HT-29 (cell line): Measurements from ENCODE around the gene PPM1L. TPM values are rescaled to one million over a fixed set of nuclear protein-coding genes. Genes with fewer than 3 reads are reported as not detected.

ENCODE experiments used
- DNase-seq: peaks from one replicate; pipeline ENCODE4 v3.0.0-alpha.2; 2015; ENCODE audit warnings: low spot score
- total RNA-seq: library from RNA; depleted of rRNA; stranded (reverse); fragments of >200 nt; shearing (Covaris generic); gene quantifications from 2 replicates; pipeline ENCODE4 v1.2.3, GENCODE V29; 2014

The PPM1L gene
- total RNA-seq, 1 experiment from 2014 or later, result 19.2 TPM

DNA sequence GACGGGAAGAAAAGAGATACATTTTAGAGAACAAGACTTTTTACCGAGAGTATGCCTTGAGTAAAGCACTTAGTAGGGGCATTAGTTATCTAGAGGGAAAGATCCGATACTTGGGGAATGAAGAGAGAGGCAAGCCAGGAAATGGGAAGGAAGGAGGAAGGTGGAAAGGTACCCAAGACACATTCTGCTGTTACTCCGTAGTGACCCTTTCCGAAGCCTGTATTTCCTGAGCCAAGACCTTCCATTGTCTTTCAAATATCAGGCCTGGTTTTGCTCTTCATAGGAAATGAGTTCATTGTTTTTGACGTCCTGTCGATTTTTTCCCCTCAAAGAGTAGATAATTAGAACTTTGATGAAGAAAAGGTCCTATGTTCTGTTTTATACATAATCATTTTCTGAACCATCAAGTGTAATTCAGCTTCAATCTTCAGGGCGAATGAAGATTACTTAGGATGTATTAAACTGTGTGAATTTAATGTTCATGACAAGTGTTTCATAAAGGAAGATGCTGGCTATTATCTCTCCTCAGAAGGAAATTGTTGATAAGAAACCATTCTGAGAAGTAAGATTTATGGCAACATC, 95.7 kb downstream of the PPM1L start:
- no peak for DNase-seq

- no peak for DNase-seq
These were observed 96.8 kb downstream of the PPM1L start for GRCh38 chr3:160852856-160853255.

DNA sequence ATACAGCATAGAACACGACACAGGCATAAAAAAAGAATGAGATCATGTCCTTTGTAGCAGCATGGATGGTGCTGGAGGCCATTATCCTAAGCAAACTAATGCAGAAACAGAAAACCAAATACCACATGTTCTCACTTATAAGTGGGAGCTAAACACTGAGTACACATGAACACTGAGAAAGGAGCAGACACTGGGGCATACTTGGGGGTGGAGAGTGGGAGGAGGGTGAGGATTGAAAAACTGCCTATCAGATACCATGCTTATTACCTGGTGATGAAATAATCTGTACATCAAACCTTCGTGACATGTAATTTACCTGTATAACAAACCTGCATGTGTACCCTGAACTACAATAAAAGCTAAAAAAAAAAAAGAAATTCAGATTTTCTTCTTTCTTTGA, 100.4 kb downstream of the PPM1L start:
- DNase-seq, result no peak

GRCh38 chr3:160857476-160858119, 101.6 kb downstream of the PPM1L start:
- DNase-seq, result no peak

DNA sequence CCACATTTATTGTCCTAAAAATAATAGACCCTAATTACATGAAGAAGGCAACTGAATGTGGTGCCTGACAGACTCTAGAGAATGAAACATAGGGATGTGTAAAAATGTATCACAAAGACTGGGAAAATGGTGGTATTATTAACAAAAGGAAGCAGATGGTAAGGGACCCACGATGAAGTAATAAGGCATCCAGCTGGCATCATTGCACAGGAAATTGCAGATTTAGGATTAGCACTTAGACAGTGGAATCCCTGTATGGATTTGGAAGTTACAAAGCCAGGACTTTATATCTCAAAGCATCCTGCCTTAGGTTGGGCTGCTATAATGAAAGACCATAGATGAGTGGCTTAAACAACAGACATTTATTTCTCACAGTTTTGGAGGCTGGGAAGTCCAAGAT, 104.3 kb downstream of the PPM1L start:
- DNase-seq, result no peak

- DNase-seq, result no peak
These were observed 113.8 kb downstream of the PPM1L start for GRCh38 chr3:160869825-160870224.

- DNase-seq, result no peak
These were observed 114.3 kb downstream of the PPM1L start for GRCh38 chr3:160870327-160870726.

GRCh38 chr3:160874736-160875135, 118.7 kb downstream of the PPM1L start:
- DNase-seq, result no peak

DNA sequence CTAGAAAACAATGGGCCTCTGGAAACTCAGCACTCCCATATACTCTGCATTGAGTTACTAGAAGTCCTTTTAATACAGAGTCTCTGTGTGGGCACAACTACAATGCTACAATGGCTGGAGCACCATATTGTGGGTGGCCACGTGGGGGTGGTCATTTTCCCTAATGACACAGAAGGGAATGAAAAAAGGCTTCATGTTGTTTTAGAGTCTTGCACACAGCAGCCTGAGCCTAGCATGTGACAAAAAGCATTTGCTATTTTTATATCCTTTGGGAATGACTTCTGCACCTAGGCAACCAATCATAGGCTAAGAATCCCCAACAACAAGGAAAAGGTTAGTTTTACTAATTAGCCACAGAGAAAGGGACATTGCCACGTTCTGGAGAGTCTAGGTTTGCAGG, 120.6 kb downstream of the PPM1L start:
- no peak for DNase-seq

DNA sequence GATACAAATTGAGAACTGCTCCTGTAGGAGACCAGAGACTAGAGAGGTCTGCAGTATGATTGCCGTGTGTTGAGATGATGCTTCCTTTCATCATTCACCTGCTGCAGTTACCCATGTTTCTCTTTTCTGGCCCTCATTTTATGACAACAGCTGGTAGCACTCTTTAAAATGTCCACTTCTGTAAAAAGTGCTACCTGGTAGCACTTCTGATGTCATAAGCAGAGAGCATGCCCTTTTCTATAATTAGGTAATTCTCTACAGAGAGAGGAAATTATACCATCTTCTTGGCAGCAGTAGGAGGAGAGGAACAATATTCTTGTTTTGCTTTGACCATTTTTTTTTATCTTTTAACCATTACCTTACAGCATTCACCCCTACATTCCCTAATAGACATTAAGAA, 123.8 kb downstream of the PPM1L start:
- DNase-seq, result no peak

- DNase-seq, result no peak
These were observed 127.3 kb downstream of the PPM1L start for GRCh38 chr3:160883373-160883772.

GRCh38 chr3:160885791-160886286, 129.8 kb downstream of the PPM1L start:
- DNase-seq, result no peak

- DNase-seq, result no peak
These were observed 130.4 kb downstream of the PPM1L start for GRCh38 chr3:160886421-160886820.

DNA sequence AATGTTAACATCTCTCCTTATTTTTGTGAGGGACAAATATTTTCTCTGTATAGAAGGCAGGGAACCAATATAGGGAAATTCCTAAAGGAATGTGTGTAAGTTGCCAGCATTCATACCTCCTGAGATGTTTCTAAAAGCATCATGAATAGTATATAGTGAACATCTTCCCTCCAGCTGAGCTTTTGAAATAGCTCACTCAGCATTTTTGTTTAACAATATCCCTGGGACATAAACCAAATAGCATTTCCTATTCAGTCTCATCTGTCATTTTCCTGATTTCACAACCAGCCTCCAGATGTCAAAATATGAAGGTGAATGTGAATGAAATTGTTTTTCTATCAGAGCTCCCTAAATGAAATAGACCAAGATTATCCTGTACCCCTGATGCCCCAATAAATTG, 137.2 kb downstream of the PPM1L start:
- no peak for DNase-seq

- DNase-seq, result no peak
These were observed 148.7 kb downstream of the PPM1L start for GRCh38 chr3:160904691-160905090.

- DNase-seq, result no peak
These were observed 150.6 kb downstream of the PPM1L start for GRCh38 chr3:160906646-160907045.

DNA sequence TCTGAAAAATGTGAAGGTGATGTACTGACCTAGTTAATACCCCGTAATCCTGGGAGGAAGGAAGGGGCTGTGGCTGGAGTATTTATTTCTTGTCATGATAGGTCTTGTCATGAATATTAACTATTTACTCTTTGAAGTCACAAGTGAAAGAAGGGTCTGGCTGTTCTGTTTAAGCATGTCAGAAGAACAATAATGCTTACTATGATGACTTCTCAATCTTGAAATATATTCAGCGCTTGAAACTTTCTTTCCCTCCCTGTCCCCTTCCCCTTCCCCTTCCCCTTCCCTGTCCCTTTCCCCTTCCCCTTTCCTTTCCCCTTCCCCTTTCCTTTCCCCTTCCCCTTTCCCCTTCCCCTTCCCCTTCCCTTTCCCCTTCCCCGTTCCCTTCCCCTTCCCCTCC, 153.9 kb downstream of the PPM1L start:
- DNase-seq, result no peak

DNA sequence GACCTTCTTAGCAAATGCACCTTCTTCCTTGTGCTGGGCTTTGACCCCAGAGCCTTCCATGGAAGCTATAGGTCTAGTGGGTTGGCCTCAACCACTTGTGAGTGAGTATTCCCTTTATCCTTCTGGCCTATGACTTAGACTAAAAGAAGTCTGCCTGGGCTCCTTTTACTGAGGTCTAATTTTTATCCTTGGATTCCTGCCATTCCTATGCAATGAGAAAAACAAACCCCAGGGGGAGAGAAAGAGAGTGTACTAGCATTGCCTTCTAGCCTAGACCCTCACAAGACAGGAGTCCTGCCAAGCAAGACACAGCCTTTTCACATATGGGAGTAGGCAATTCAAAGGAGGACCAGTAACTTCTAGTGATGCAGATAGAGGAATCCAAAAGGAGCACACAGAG, 155.4 kb downstream of the PPM1L start:
- DNase-seq, result no peak

- no peak for DNase-seq
These were observed 160.4 kb downstream of the PPM1L start for GRCh38 chr3:160916472-160916871.

- DNase-seq, result no peak
These were observed 163.9 kb downstream of the PPM1L start for GRCh38 chr3:160919942-160920341.

DNA sequence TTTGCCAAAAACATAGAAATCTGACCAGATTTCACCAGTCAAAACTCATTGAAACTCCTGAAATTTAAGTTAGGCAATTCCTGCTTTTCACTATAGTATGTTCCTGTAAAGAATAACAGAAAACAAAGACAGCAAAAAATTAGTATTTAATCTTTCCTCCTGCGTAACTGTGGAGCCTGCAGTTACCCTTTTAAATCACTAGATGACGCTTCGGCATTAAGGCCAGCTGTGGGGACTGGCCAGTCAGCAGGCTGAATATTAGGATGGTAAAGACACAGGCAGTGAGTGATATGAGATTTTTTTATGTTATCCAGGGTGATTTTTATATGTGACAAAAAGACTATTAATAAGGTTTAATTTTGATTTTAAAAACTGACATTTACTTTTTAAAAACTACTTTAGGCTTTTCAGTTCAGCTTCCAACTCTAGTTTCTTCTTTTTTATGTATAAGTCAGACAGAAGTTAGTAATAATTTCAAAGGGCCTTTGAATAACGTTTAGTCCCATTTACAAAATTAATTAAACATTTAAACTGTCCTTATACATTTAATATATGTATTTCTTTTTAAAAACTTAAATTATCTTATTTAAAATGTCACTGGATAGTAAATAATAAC, 165.1 kb downstream of the PPM1L start:
- peak; percentile 66 for DNase-seq

GRCh38 chr3:160924776-160925175, 168.7 kb downstream of the PPM1L start:
- DNase-seq, result no peak

- no peak for DNase-seq
These were observed 171.6 kb downstream of the PPM1L start for GRCh38 chr3:160927620-160928019.
